CD4-positive, alpha-beta T cell (primary cell): ENCODE measurements around the gene KCNQ2. TPM values are rescaled to one million over a fixed set of nuclear protein-coding genes. Genes with fewer than 3 reads are reported as not detected.

Experiments
- ATAC-seq: fragments of 200-7000 bp; cut with Tn5 transposase; one replicate; pipeline ENCODE4 v1.10.0; 2022; ENCODE audit warnings: mild to moderate bottlenecking; ENCODE audit not compliant: poor library complexity
- CTCF ChIA-PET: fragments of 350-600 bp; sonication (Branson Sonifier 250); formaldehyde crosslinking; loops from one replicate; lab custom pipeline; 2021; ENCODE audit warnings: antibody characterized with exemption, inconsistent platforms; lab: Charles Lee
- POLR2A ChIA-PET: fragments of 350-600 bp; sonication (Branson Sonifier 250); formaldehyde crosslinking; loops from one replicate; lab custom pipeline; 2021; ENCODE audit warnings: antibody characterized with exemption, inconsistent platforms; lab: Charles Lee
- DNase-seq, 14 experiments: peaks; one replicate each; pipeline ENCODE4 v3.0.0-alpha.2; 2013 to 2020; ENCODE audit warnings: mixed read lengths in 2 of 14
- H3K27ac ChIP-seq, 2 donors: one replicate each; pipeline versions ENCODE4 v1.5.1 to v1.7.0; 2013; ENCODE audit warnings: low read length in 2 of 2, low read depth in 1 of 2, mild to moderate bottlenecking in 1 of 2
- H3K27me3 ChIP-seq, 2 experiments: 1 replicate in 1 of 2; 2 replicates in 1 of 2; pipeline versions ENCODE4 v1.6.1 to v1.7.0; 2013; ENCODE audit warnings: low read length in 2 of 2, control low read depth in 1 of 2, mild to moderate bottlenecking in 1 of 2, moderate library complexity in 1 of 2; ENCODE audit not compliant: insufficient read depth in 2 of 2, control insufficient read depth in 1 of 2
- H3K36me3 ChIP-seq: one replicate; pipeline ENCODE4 v1.6.1; 2013; ENCODE audit warnings: low read length, control low read depth; ENCODE audit not compliant: insufficient read depth
- H3K4me1 ChIP-seq: one replicate; pipeline ENCODE4 v1.6.1; 2013; ENCODE audit warnings: low read length, control low read depth; ENCODE audit not compliant: insufficient read depth
- H3K4me3 ChIP-seq: one replicate; pipeline ENCODE4 v1.5.1; 2013; ENCODE audit warnings: mild to moderate bottlenecking, low read length, moderate library complexity
- H3K9me3 ChIP-seq, 2 experiments: 1 replicate in 1 of 2; 2 replicates in 1 of 2; pipeline versions ENCODE4 v1.6.1 to v1.7.0; 2013; ENCODE audit warnings: low read length in 2 of 2, mild to moderate bottlenecking in 2 of 2, control low read depth in 1 of 2, moderate library complexity in 1 of 2; ENCODE audit not compliant: control insufficient read depth in 1 of 2, insufficient read depth in 1 of 2
- H3K27ac Mint-ChIP-seq: one replicate; pipeline ENCODE4 v1.8.0; 2020; ENCODE audit warnings: mixed read lengths
- H3K27me3 Mint-ChIP-seq: one replicate; pipeline ENCODE4 v1.8.0; 2021; ENCODE audit warnings: mixed read lengths
- H3K36me3 Mint-ChIP-seq: one replicate; pipeline ENCODE4 v1.8.0; 2021; ENCODE audit warnings: low read depth, mixed read lengths
- H3K4me1 Mint-ChIP-seq: one replicate; pipeline ENCODE4 v1.8.0; 2021; ENCODE audit warnings: low read depth, mixed read lengths
- H3K4me3 Mint-ChIP-seq: one replicate; pipeline ENCODE4 v1.8.0; 2020; ENCODE audit warnings: mild to moderate bottlenecking, mixed read lengths
- H3K9me3 Mint-ChIP-seq: one replicate; pipeline ENCODE4 v1.8.0; 2020; ENCODE audit warnings: mixed read lengths
- intact Hi-C, 2 experiments: fragments of 100-400 bp; cut with DNase I in 1 of 2; cut with micrococcal nuclease in 1 of 2; formaldehyde crosslinking; loops; one replicate each; pipeline versions ENCODE4 v1.15.1 to v1.9.0; 2023 to 2025; cut with DNase I, micrococcal nuclease
- total RNA-seq, 174 experiments: library from RNA in 2 of 174; stranded (reverse) in 2 of 174; gene quantifications; one replicate each; pipeline ENCODE4 v1.2.3 and lab custom pipeline; 2021 to 2026
- TF ChIP-seq, protein P1 (sequence below): fragments of 200-600 bp; IDR thresholded peaks from one replicate; pipeline ENCODE4 v1.8.0; 2022; ENCODE audit warnings: antibody characterized with exemption, mild to moderate bottlenecking

Gene KCNQ2
- total RNA-seq, 2 experiments from 2014 or later, result not detected

- Mint-ChIP-seq H3K36me3 (no peaks in the 10 kb centered on the region), H3K4me1 (no peaks in the 10 kb centered on the region), H3K9me3 (no peaks in the 10 kb centered on the region), H3K27ac (no peak overlapping the region), H3K27me3 (peaks cover 10% of the 10 kb centered on the region), H3K4me3 (no peak overlapping the region)
- POLR2A ChIA-PET, result no interaction called here
- TF ChIP-seq, protein P1, sequence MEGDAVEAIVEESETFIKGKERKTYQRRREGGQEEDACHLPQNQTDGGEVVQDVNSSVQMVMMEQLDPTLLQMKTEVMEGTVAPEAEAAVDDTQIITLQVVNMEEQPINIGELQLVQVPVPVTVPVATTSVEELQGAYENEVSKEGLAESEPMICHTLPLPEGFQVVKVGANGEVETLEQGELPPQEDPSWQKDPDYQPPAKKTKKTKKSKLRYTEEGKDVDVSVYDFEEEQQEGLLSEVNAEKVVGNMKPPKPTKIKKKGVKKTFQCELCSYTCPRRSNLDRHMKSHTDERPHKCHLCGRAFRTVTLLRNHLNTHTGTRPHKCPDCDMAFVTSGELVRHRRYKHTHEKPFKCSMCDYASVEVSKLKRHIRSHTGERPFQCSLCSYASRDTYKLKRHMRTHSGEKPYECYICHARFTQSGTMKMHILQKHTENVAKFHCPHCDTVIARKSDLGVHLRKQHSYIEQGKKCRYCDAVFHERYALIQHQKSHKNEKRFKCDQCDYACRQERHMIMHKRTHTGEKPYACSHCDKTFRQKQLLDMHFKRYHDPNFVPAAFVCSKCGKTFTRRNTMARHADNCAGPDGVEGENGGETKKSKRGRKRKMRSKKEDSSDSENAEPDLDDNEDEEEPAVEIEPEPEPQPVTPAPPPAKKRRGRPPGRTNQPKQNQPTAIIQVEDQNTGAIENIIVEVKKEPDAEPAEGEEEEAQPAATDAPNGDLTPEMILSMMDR, result no peak
- Histone ChIP-seq H3K4me1 (no peaks in the 10 kb centered on the region), H3K27me3 (peaks cover 3 to 9% of the 10 kb centered on the region in 2 experiments), H3K36me3 (no peaks in the 10 kb centered on the region), H3K9me3 (peaks cover 0 to 10% of the 10 kb centered on the region in 2 experiments), H3K4me3 (no peak overlapping the region), H3K27ac (no peak overlapping the region)
- intact Hi-C loops, result no loop called here
- CTCF ChIA-PET, result no interaction called here
- DNase-seq, result no peak
- no peak for ATAC-seq
Observed at GRCh38 chr20:63394069-63394919, 78.2 kb downstream of the KCNQ2 start.

- H3K27ac Mint-ChIP-seq, result no peak overlapping the region
- H3K4me1 ChIP-seq, result no peaks in the 10 kb centered on the region
- H3K9me3 ChIP-seq, result peaks cover 0 to 10% of the 10 kb centered on the region in 2 experiments
- H3K4me3 Mint-ChIP-seq, result no peak overlapping the region
- H3K4me1 Mint-ChIP-seq, result no peaks in the 10 kb centered on the region
- no peak overlapping the region for H3K4me3 ChIP-seq
- no peaks in the 10 kb centered on the region for H3K36me3 ChIP-seq
- intact Hi-C loops, result no loop called here
- ATAC-seq, result no peak
- peaks cover 10% of the 10 kb centered on the region for H3K27me3 Mint-ChIP-seq
- TF ChIP-seq, protein P1, result no peak
- CTCF ChIA-PET, result no interaction called here
- H3K27me3 ChIP-seq, result peaks cover 3 to 9% of the 10 kb centered on the region in 2 experiments
- no peak overlapping the region for H3K27ac ChIP-seq
- no peaks in the 10 kb centered on the region for H3K36me3 Mint-ChIP-seq
- no peak for DNase-seq
- no peaks in the 10 kb centered on the region for H3K9me3 Mint-ChIP-seq
- POLR2A ChIA-PET, result no interaction called here
Observed at GRCh38 chr20:63393566-63393965, 78.9 kb downstream of the KCNQ2 start.

DNA sequence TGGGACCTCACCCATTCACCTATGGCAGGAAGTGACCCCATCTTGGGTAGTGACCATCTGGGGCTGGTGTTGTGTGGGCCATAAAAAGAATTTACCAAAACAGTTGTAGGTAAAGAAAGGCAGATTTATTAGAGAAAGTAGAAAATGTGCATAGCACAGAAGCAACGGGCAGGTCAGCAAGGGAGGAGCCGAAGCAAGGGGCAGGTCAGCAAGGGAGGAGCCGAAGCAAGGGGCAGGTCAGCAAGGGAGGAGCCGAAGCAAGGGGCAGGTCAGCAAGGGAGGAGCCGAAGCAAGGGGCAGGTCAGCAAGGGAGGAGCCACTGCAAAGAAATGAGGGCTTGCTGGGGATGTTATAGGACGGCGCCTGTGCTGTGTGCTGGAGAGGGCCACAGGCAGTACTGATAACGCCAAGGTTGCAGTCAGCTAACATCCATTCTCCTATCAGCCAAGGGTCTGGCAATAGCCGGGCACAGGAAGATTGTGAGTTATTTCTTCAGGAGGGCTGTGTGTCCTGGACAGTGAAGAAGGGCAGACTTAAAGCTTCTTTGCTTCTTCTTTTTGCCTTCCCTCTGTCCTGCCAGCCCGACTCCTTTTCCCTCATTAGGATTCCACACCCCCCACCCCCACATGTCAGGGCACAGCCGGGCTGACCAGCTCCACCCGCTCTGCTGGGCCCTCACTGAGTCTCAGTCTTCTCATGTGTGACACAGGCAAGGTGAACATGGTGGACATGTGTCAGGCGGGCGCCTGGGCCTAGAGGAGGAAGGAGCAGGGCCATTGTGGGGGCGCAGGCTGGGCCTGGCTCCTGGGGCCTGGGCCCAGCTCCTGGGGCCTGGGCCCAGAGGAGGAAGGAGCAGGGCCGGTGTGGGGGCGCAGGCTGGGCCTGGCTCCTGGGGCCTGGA lies 79.7 kb downstream of the KCNQ2 start:
- Histone ChIP-seq H3K9me3 (peaks cover 0 to 17% of the 10 kb centered on the region in 2 experiments), H3K4me3 (no peak overlapping the region), H3K36me3 (no peaks in the 10 kb centered on the region), H3K27me3 (peaks cover 3 to 9% of the 10 kb centered on the region in 2 experiments), H3K27ac (no peak overlapping the region), H3K4me1 (no peaks in the 10 kb centered on the region)
- ChIA-PET POLR2A (interaction anchor here (0.7 kb wide), 1 partner anchor 290 kb away, joined by 3 read pairs; no protein-coding TSS in a partner anchor), CTCF (no interaction called here)
- DNase-seq (no peak), ATAC-seq (no peak)
- intact Hi-C loops, result no loop called here
- Mint-ChIP-seq H3K9me3 (no peaks in the 10 kb centered on the region), H3K4me1 (no peaks in the 10 kb centered on the region), H3K36me3 (no peaks in the 10 kb centered on the region), H3K27me3 (peaks cover 10% of the 10 kb centered on the region), H3K27ac (no peak overlapping the region), H3K4me3 (no peak overlapping the region)
- TF ChIP-seq, protein P1, result no peak
